AG04450 (cell line): ENCODE data around the gene ELK1. TPM values are rescaled to one million over a fixed set of nuclear protein-coding genes. Genes with fewer than 3 reads are reported as not detected.

ENCODE experiments used
- CTCF ChIA-PET: fragments of 300-600, 350-600 bp; formaldehyde crosslinking; extraction: SDS; loops from one replicate; lab custom pipeline; 2022; ENCODE audit warnings: antibody characterized with exemption, inconsistent platforms; lab: Charles Lee
- POLR2A ChIA-PET: fragments of 350-600 bp; formaldehyde crosslinking; extraction: SDS; loops from one replicate; lab custom pipeline; 2021; ENCODE audit warnings: antibody characterized with exemption, inconsistent platforms; lab: Yijun Ruan, JAX
- DNase-seq: peaks from one replicate; pipeline ENCODE4 v3.0.0-alpha.2; 2011; ENCODE audit warnings: low read depth, low spot score
- H3K27ac ChIP-seq: one replicate; pipeline ENCODE4 v1.5.1; 2012; ENCODE audit warnings: low read depth, low read length, control low read depth
- H3K27me3 ChIP-seq: one replicate; pipeline ENCODE4 v1.6.0; 2012; ENCODE audit warnings: low read length; ENCODE audit not compliant: control insufficient read depth, insufficient read depth
- H3K4me3 ChIP-seq: 2 replicates; pipeline ENCODE4 v1.5.1; 2011; ENCODE audit warnings: mild to moderate bottlenecking, low read depth, low read length, control low read depth
- H3K9me3 ChIP-seq: 2 replicates; pipeline ENCODE4 v1.5.1; 2012; ENCODE audit warnings: low read length; ENCODE audit not compliant: control insufficient read depth, insufficient read depth
- CTCF ChIP-seq: IDR thresholded peaks from 2 replicates; pipeline ENCODE4 v1.5.1; 2011; ENCODE audit warnings: low read depth, low read length, control low read depth, inconsistent platforms
- polyA plus RNA-seq: library from polyadenylated mRNA; depleted of rRNA; stranded (reverse); fragments of >200 nt; gene quantifications from 2 replicates; pipeline ENCODE4 v1.2.3, GENCODE V29; 2011; rRNA removed
- small RNA-seq: library from RNA; depleted of rRNA; stranded (forward); fragments of <200 nt; gene quantifications from one replicate; pipeline ENCODE3, GENCODE V24; 2012; ENCODE audit warnings: low read depth; ENCODE audit not compliant: insufficient read length

ELK1 gene
- polyA plus RNA-seq, 1 experiment = 22.4 TPM

GRCh38 chrX:47587091-47587891 is 63.1 kb downstream of the ELK1 start:
- Histone ChIP-seq H3K4me3 (no peak overlapping the region), H3K27me3 (no peaks in the 10 kb centered on the region), H3K27ac (no peak overlapping the region), H3K9me3 (no peaks in the 10 kb centered on the region)
- POLR2A ChIA-PET = no interaction called here
- CTCF ChIA-PET = no interaction called here
- TF ChIP-seq CTCF = no peak
- no peak for DNase-seq

DNA sequence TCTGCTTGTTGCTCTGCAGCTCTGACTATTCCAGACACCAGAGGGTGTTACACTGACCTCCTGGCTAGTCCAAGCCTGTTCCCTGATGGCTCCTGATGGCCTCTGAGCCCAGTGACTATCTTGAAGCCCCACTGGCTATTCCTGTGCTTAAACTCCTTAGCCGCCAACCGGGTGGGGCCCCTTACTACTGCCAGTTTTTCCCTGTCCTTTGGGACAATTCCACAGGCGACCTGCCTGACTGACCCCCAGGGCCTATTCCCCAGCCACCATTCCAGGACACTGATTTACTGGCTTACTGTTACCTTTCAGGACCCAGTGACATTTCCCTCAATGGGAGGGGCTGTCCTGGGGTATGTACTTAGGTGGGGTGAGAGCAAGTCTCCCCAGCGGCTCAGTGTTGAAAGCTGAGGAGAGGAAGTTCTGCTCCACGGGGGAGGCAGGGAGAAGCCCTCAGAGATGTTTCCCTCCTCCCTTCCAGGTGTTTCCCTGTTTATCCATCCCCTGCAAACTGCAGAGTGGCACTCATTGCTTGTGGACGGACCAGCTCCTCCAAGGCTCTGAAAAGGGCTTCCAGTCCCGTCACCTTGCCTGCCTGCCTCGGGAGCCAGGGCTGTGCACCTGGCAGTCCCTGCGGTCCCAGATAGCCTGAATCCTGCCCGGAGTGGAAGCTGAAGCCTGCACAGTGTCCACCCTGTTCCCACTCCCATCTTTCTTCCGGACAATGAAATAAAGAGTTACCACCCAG is 64.1 kb downstream of the ELK1 start:
- POLR2A ChIA-PET = no interaction called here
- no peak for DNase-seq
- peak overlapping the region; percentile 21 for H3K27ac ChIP-seq
- CTCF ChIA-PET = no interaction called here
- no peak overlapping the region for H3K4me3 ChIP-seq
- no peak for TF ChIP-seq CTCF
- H3K9me3 ChIP-seq = no peaks in the 10 kb centered on the region
- H3K27me3 ChIP-seq = no peaks in the 10 kb centered on the region

Small RNA genes lying within 50 kb of the gene (small RNA-seq; reads per million reads assigned to genes)
- not detected for gene MIR4769

Other genes with a start within 250 kb of the ELK1 start
- gene ZNF41, start 167.3 kb downstream of the ELK1 start, polyA plus RNA-seq = 4.5 and 6.2 TPM in 2 replicates
- gene ARAF, start 89.4 kb downstream of the ELK1 start, polyA plus RNA-seq = 27.3 and 37.8 TPM in 2 replicates
- gene TIMP1, start 68.1 kb downstream of the ELK1 start, polyA plus RNA-seq = 1,256 and 2,140 TPM in 2 replicates
- 0.24 and 0.37 TPM in 2 replicates for gene SYN1, start 30.7 kb downstream of the ELK1 start, polyA plus RNA-seq
- gene CFP, start 20.6 kb downstream of the ELK1 start, polyA plus RNA-seq = 0.02 and 0.05 TPM in 2 replicates
- gene UXT, start 8.6 kb upstream of the ELK1 start, polyA plus RNA-seq = 81.7 and 96.1 TPM in 2 replicates
- gene ZNF81, start 186.3 kb upstream of the ELK1 start, polyA plus RNA-seq = 4.6 and 4.7 TPM in 2 replicates